K562 (cell line): Measurements from ENCODE around the gene KSR2. TPM values are rescaled to one million over a fixed set of nuclear protein-coding genes. Genes with fewer than 3 reads are reported as not detected.
A peak's percentile ranks its signal among the peaks of the same experiment; 100 is the strongest.

Experiments
- C11orf30 ChIP-seq: fragments of 450-650 bp; IDR thresholded peaks from 2 replicates; pipeline ENCODE4 v1.6.1; 2016; ENCODE audit warnings: low read depth, mild to moderate bottlenecking
- CHD1 ChIP-seq: fragments of 200-600 bp; sonication (generic); IDR thresholded peaks from one replicate; pipeline ENCODE4 v1.6.1; 2012; ENCODE audit warnings: mild to moderate bottlenecking, moderate library complexity, low read length, inconsistent platforms
- CHD2 ChIP-seq: IDR thresholded peaks from 2 replicates; pipeline ENCODE4 v1.6.1; 2011; ENCODE audit warnings: low read depth, low read length
- E2F4 ChIP-seq: sonication (generic); formaldehyde crosslinking; IDR thresholded peaks from 2 replicates; pipeline ENCODE4 v1.8.0; 2022; ENCODE audit warnings: mild to moderate bottlenecking, low read depth, missing genetic modification reagents
- ETV6 ChIP-seq, 3 experiments: fragments of 150-350 bp in 1 of 3; sonication (generic) in 1 of 3; formaldehyde crosslinking in 1 of 3; IDR thresholded peaks; 2 replicates each; pipeline versions ENCODE4 v1.6.1 to v1.8.0; 2014 to 2022; ENCODE audit warnings: borderline replicate concordance in 2 of 3, low read depth in 2 of 3, antibody characterized with exemption in 1 of 3, low read length in 1 of 3, mild to moderate bottlenecking in 1 of 3, missing genetic modification reagents in 1 of 3
- FOXO4 ChIP-seq: fragments of 450-650 bp; formaldehyde crosslinking; IDR thresholded peaks from 2 replicates; pipeline ENCODE4 v1.4.0; 2020; ENCODE audit warnings: mild to moderate bottlenecking, moderate library complexity
- HCFC1 ChIP-seq: IDR thresholded peaks from 2 replicates; pipeline ENCODE4 v1.6.1; 2012; ENCODE audit warnings: low read depth, low read length, improper control_type of control experiment
- IRF1 ChIP-seq: sonication (generic); formaldehyde crosslinking; IDR thresholded peaks from 2 replicates; pipeline ENCODE4 v1.8.0; 2022; ENCODE audit warnings: missing genetic modification reagents, mild to moderate bottlenecking, borderline replicate concordance
- POLR2AphosphoS2 ChIP-seq: IDR thresholded peaks from 2 replicates; pipeline ENCODE4 v1.6.1; 2012; ENCODE audit warnings: low read length, improper control_type of control experiment
- SRSF3 ChIP-seq: fragments of 200-400 bp; formaldehyde crosslinking; IDR thresholded peaks from 2 replicates; pipeline ENCODE4 v1.6.1; 2016; ENCODE audit warnings: mild to moderate bottlenecking, low read length, moderate library complexity; ENCODE audit not compliant: insufficient read depth
- STAG1 ChIP-seq: sonication (generic); formaldehyde crosslinking; IDR thresholded peaks from 2 replicates; pipeline ENCODE4 v1.5.0; 2020; ENCODE audit warnings: missing genetic modification reagents, borderline replicate concordance
- STAT5B ChIP-seq: fragments of 250-450 bp; sonication (Bioruptor Pico); IDR thresholded peaks from 2 replicates; pipeline ENCODE4 v1.8.0; 2021; ENCODE audit warnings: mild to moderate bottlenecking, inconsistent platforms
- STAT6 ChIP-seq: sonication (generic); formaldehyde crosslinking; IDR thresholded peaks from 2 replicates; pipeline ENCODE4 v1.8.1; 2023; ENCODE audit warnings: mild to moderate bottlenecking, missing genetic modification reagents
- SUPT5H ChIP-seq: fragments of 450-650 bp; IDR thresholded peaks from 2 replicates; pipeline ENCODE4 v1.6.1; 2016
- ZNF655 ChIP-seq: fragments of 250-450 bp; sonication (Bioruptor Pico); IDR thresholded peaks from 2 replicates; pipeline ENCODE4 v1.5.0; 2021
- ZNF785 ChIP-seq: fragments of 250-450 bp; sonication (Bioruptor Pico); IDR thresholded peaks from 2 replicates; pipeline ENCODE4 v1.4.0; 2020; ENCODE audit warnings: mild to moderate bottlenecking
- polyA plus RNA-seq, 8 experiments: library from polyadenylated mRNA; depleted of rRNA in 4 of 8; stranded (reverse) in 5 of 8; unstranded in 3 of 8; fragments of >200 nt; fragmentation: Nextera tagmentation in 2 of 8; fragmentation: Illumina TruSeq in 1 of 8; extraction: Ambion mirVana in 2 of 8; extraction: Trizol in 1 of 8; gene quantifications; 2 replicates each; pipeline versions ENCODE4 v1.2.1 to v1.2.3, GENCODE V29; 2011 to 2014; ENCODE audit warnings: inconsistent platforms in 1 of 8, missing spikeins in 1 of 8
- total RNA-seq, 7 experiments: library from RNA; depleted of rRNA in 6 of 7; stranded (reverse); fragments of >200 nt in 6 of 7; fragmentation: Illumina TruSeq in 2 of 7; extraction: Trizol in 2 of 7; gene quantifications; 2 replicates each; pipeline versions ENCODE4 v1.2.1 to v1.2.3, GENCODE V29; 2011 to 2021; ENCODE audit warnings: low replicate concordance in 1 of 7
- TF ChIP-seq, protein P1 (sequence below): conservative IDR thresholded peaks from 2 replicates; pipeline ENCODE4 v1.6.1; 2011; ENCODE audit warnings: low read depth, mild to moderate bottlenecking, low read length; ENCODE audit not compliant: control insufficient read depth

The KSR2 gene
- total and polyA plus RNA-seq, 9 of the 15 experiments (the other 6 are each of a cell fraction or from before 2014, with no cell fraction given) = not detected

GRCh38 chr12:118016424-118017264 lies 47.9 kb upstream of the KSR2 start, which contains the start of gene RFC5 (continued):
- no peak for TF ChIP-seq STAG1 (CRISPR knock-in tag)
- no peak for TF ChIP-seq POLR2AphosphoS2
- 0 out of 2 replicates have a peak, but pooled peaks have one; percentile 8 for TF ChIP-seq STAT6 (CRISPR knock-in tag)
- TF ChIP-seq STAT5B (CRISPR knock-in tag) = no peak
- TF ChIP-seq ZNF655 = no peak
- no peak for TF ChIP-seq ZNF785 (CRISPR knock-in tag)
- peak; percentile 76 for TF ChIP-seq C11orf30
- TF ChIP-seq SUPT5H = peak; percentile 92
- TF ChIP-seq, protein P1, sequence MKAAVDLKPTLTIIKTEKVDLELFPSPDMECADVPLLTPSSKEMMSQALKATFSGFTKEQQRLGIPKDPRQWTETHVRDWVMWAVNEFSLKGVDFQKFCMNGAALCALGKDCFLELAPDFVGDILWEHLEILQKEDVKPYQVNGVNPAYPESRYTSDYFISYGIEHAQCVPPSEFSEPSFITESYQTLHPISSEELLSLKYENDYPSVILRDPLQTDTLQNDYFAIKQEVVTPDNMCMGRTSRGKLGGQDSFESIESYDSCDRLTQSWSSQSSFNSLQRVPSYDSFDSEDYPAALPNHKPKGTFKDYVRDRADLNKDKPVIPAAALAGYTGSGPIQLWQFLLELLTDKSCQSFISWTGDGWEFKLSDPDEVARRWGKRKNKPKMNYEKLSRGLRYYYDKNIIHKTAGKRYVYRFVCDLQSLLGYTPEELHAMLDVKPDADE = peak; percentile 57; the same call in 1 of the 2 replicates
- peak; percentile 88 for TF ChIP-seq E2F4 (CRISPR knock-in tag)
- peak; percentile 100 for TF ChIP-seq CHD2
- no peak for TF ChIP-seq IRF1 (CRISPR knock-in tag)
- peak; percentile 69 for TF ChIP-seq CHD1
- TF ChIP-seq SRSF3 = 0 out of 2 replicates have a peak, but pooled peaks have one; percentile 41
- TF ChIP-seq ETV6 (IDR thresholded peaks at IDR 0.05; ENCODE audit: borderline replicate concordance in 1 of 2, low read depth in 2 of 2, low read length in 1 of 2) = no peak
- no peak for TF ChIP-seq ETV6 (CRISPR knock-in tag; IDR thresholded peaks at IDR 0.05; ENCODE audit: borderline replicate concordance)
- no peak for TF ChIP-seq FOXO4 (CRISPR knock-in tag)
- TF ChIP-seq HCFC1 = peak; percentile 62
